Measurements from ENCODE around the gene PTOV1. TPM values are rescaled to one million over a fixed set of nuclear protein-coding genes. Genes with fewer than 3 reads are reported as not detected.
A peak's percentile ranks its signal among the peaks of the same experiment; 100 is the strongest.

Gene PTOV1
- total RNA-seq, 6 experiments from 2014 or later, result 157 to 176 (median 162) TPM

DNA sequence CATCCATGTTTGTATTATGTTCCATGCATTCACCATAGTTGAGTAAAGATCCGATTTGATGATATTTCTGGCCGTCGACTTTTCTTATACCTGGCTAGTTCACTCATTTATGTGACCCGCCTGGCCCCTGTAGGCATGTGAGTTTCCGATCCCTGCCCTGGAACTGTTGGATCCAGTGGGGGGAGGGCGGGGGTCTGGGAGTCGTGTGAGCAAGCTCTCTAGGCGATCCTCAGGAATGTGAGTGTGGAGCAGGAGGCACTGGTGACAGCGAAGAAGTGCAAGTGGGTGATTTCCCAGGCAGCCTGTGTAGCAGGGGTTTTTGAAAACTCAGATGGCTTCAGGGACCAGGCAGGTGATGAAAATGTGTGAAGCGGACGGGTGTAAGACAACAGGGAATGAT is 10.6 kb upstream of the PTOV1 start:
- Mint-ChIP-seq H3K27ac (peak overlapping the region; percentile 23; the same call in 1 of the 2 replicates), H3K4me3 (no peak overlapping the region), H3K27me3 (ENCODE audit: insufficient read depth) (peaks cover 1% of the 10 kb centered on the region; the same call in 1 of the 2 replicates), H3K9me3 (no peaks in the 10 kb centered on the region), H3K36me3 (ENCODE audit: low read depth) (peaks cover 37% of the 10 kb centered on the region), H3K4me1 (ENCODE audit: low read depth) (no peaks in the 10 kb centered on the region; the same call in 1 of the 2 replicates)
- TF ChIP-seq, protein P1, sequence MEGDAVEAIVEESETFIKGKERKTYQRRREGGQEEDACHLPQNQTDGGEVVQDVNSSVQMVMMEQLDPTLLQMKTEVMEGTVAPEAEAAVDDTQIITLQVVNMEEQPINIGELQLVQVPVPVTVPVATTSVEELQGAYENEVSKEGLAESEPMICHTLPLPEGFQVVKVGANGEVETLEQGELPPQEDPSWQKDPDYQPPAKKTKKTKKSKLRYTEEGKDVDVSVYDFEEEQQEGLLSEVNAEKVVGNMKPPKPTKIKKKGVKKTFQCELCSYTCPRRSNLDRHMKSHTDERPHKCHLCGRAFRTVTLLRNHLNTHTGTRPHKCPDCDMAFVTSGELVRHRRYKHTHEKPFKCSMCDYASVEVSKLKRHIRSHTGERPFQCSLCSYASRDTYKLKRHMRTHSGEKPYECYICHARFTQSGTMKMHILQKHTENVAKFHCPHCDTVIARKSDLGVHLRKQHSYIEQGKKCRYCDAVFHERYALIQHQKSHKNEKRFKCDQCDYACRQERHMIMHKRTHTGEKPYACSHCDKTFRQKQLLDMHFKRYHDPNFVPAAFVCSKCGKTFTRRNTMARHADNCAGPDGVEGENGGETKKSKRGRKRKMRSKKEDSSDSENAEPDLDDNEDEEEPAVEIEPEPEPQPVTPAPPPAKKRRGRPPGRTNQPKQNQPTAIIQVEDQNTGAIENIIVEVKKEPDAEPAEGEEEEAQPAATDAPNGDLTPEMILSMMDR (IDR thresholded peaks at IDR 0.05), result no peak
- DNase-seq, result no peak

DNA sequence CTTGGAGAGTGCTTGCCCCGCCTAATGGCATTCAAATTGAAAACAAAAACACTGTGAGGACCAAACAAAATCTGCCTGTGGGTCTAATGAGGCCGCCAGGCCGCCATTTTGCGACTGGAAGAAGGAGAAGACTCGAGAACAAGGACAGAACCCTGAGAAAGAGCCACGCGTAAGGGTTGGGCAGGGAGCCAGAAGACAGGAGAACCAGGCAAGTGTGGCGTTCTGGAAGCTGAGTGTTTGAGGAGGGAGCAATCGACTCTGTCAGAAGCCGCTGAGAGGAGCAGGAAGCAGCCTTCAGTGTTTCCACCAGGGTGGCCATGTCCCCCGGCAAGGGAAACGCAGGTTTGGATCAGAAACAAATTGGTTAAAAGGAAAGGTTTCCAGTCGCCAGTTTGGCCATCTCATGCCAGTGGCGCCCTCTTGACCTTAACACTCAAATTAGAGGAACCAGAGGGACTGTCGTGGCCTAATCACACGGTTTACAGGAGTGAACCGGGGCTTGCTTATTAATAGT is 10.2 kb upstream of the PTOV1 start:
- peak overlapping the region; percentile 23; the same call in 1 of the 2 replicates for H3K27ac Mint-ChIP-seq
- peaks cover 37% of the 10 kb centered on the region for H3K36me3 Mint-ChIP-seq (ENCODE audit: low read depth)
- TF ChIP-seq, protein P1 (IDR thresholded peaks at IDR 0.05), result no peak
- H3K4me1 Mint-ChIP-seq (ENCODE audit: low read depth), result no peaks in the 10 kb centered on the region; the same call in 1 of the 2 replicates
- no peaks in the 10 kb centered on the region for H3K9me3 Mint-ChIP-seq
- no peak for DNase-seq
- H3K27me3 Mint-ChIP-seq (ENCODE audit: insufficient read depth), result peaks cover 1% of the 10 kb centered on the region; the same call in 1 of the 2 replicates
- H3K4me3 Mint-ChIP-seq, result no peak overlapping the region

DNA sequence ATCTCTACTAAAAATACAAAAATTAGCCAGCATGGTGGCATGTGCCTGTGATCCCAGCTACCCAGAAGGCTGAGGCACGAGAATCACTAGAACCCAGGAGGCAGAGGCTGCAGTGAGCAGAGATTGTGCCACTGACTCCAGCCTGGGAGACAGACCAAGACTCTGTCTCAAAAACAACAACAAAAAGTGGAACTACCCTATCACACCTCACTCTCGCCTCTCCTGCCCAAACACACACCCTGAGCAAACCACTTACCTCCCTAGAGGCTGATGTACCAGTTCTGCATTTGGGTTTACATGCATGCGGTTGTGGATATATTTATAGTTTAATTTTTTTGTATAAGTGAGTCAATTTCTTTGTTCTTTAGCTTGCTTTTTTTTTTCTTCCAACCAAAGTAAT is 7.7 kb upstream of the PTOV1 start:
- H3K9me3 Mint-ChIP-seq, result no peaks in the 10 kb centered on the region
- no peak for DNase-seq
- H3K4me1 Mint-ChIP-seq (ENCODE audit: low read depth), result peaks cover 9% of the 10 kb centered on the region
- peaks cover 1% of the 10 kb centered on the region; the same call in 1 of the 2 replicates for H3K27me3 Mint-ChIP-seq (ENCODE audit: insufficient read depth)
- no peak overlapping the region for H3K4me3 Mint-ChIP-seq
- TF ChIP-seq, protein P1 (IDR thresholded peaks at IDR 0.05), result no peak
- no peak overlapping the region for H3K27ac Mint-ChIP-seq
- H3K36me3 Mint-ChIP-seq (ENCODE audit: low read depth), result peaks cover 24% of the 10 kb centered on the region

DNA sequence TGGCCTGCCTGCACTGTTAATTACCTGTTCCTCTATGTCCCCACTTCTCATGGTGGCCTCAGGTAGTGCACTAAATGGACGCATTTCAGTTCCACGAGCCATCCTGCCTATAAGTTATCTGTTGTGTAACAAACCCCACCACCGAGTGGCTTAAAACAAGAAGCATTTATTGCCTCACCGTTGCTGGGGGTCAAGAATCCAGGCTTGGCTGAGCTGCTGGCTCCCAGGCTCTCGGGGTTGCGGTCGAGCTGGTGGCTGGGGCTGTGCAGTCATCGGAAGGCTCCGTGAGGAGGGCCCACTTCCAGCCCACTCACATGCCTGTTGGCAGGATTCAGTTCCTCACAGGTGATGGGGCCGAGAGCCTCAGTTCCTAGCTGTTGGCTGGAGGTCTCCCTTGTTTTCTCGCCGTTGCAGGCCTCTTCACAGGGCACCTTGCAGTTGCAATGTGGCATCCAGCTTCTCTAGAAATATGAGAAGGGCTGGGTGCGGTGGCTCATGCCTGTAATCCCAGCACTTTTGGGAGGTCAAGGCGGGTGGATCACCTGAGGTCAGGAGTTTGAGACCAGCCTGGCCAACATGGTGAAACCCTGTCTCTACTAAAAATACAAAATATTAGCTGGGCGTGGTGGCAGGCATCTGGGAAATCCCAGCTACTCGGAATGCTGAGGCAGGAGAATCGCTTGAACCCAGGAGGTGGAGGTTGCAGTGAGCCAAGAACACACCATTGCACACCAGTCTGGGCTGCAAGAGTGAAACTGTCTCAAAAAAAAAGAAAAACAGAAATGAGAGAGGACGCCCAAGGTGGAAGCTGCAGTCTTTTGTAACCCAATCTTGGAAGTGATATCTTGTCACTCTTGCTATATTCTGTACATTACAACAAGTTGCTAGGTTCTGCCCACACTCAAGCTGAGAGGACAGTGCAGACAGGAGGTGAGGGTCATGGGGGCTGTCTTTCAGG is 6.5 kb upstream of the PTOV1 start:
- Mint-ChIP-seq H3K4me1 (ENCODE audit: low read depth) (peaks cover 21% of the 10 kb centered on the region), H3K4me3 (no peak overlapping the region), H3K36me3 (ENCODE audit: low read depth) (peaks cover 19% of the 10 kb centered on the region), H3K9me3 (peaks cover 5% of the 10 kb centered on the region), H3K27ac (no peak overlapping the region), H3K27me3 (ENCODE audit: insufficient read depth) (peaks cover 1% of the 10 kb centered on the region; the same call in 1 of the 2 replicates)
- TF ChIP-seq, protein P1 (IDR thresholded peaks at IDR 0.05), result no peak
- DNase-seq, result no peak

DNA sequence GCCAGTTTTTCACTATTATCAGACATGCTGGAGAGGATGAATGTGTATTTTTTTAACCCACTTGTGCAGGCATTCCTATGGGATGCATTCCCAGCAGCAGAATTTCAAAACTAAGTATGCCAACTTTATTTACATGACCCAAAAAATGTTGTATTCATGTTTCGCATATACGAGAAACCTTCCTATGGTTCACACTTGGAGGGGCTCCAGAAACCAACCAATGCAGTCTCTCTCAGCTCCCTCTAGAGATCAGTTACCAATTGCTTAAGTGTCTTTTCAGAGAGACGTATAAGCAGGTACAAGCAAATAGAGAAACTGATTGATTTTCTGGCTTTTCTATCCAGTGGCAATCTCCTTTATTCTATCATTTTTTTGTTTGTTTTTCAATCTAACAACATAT is 5.5 kb upstream of the PTOV1 start:
- peaks cover 18% of the 10 kb centered on the region for H3K36me3 Mint-ChIP-seq (ENCODE audit: low read depth)
- H3K4me1 Mint-ChIP-seq (ENCODE audit: low read depth), result peaks cover 28% of the 10 kb centered on the region
- H3K27me3 Mint-ChIP-seq (ENCODE audit: insufficient read depth), result peaks cover 1% of the 10 kb centered on the region; the same call in 1 of the 2 replicates
- H3K9me3 Mint-ChIP-seq, result peaks cover 11% of the 10 kb centered on the region
- TF ChIP-seq, protein P1 (IDR thresholded peaks at IDR 0.05), result no peak
- no peak overlapping the region for H3K4me3 Mint-ChIP-seq
- no peak overlapping the region for H3K27ac Mint-ChIP-seq
- no peak for DNase-seq
